Activated naive CD4-positive, alpha-beta T cell treated with anti-CD3 and anti-CD28 coated beads, Interleukin-2, amount 50 U/mL, for 24 hours (primary cell): Measurements from ENCODE around the gene AGO3.

Experiments
- H3K27ac Mint-ChIP-seq: one replicate; pipeline ENCODE4 v1.8.0; 2021; ENCODE audit warnings: mild to moderate bottlenecking, mixed read lengths
- H3K27me3 Mint-ChIP-seq: one replicate; pipeline ENCODE4 v1.8.0; 2021; ENCODE audit warnings: mixed read lengths
- H3K36me3 Mint-ChIP-seq: one replicate; pipeline ENCODE4 v1.8.0; 2021; ENCODE audit warnings: mixed read lengths
- H3K4me1 Mint-ChIP-seq: one replicate; pipeline ENCODE4 v1.8.0; 2021; ENCODE audit warnings: mixed read lengths
- H3K4me3 Mint-ChIP-seq: one replicate; pipeline ENCODE4 v1.8.0; 2021; ENCODE audit warnings: mild to moderate bottlenecking, mixed read lengths
- H3K9me3 Mint-ChIP-seq: one replicate; pipeline ENCODE4 v1.8.0; 2021; ENCODE audit warnings: mixed read lengths

AGO3 gene

GRCh38 chr1:36107394-36107793, 176.5 kb downstream of the AGO3 start:
- H3K4me3 Mint-ChIP-seq, result no peak overlapping the region
- no peaks in the 10 kb centered on the region for H3K36me3 Mint-ChIP-seq
- H3K27ac Mint-ChIP-seq, result no peak overlapping the region
- H3K9me3 Mint-ChIP-seq, result no peaks in the 10 kb centered on the region
- peaks cover 35% of the 10 kb centered on the region for H3K4me1 Mint-ChIP-seq
- no peaks in the 10 kb centered on the region for H3K27me3 Mint-ChIP-seq

DNA sequence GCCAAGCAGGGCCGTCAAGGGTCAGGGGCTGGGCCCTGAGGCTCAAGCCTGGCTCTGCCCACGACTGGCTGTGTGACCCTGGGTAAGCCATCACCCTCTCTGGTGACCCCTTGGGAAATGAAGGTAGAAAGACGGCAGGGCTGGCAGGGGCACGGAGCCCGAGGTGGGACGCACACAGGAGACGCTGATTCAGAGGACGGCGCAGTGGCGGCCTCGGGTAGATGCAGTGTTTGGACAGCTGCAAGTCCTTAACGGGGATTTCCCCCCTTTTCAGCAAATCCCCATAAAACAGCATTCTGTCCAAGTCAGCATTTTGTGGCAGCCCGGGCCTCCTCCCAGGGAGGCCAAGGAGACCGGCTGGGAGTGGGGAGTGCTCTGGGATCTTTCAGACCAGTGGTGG, 177.4 kb downstream of the AGO3 start:
- H3K4me3 Mint-ChIP-seq, result no peak overlapping the region
- no peak overlapping the region for H3K27ac Mint-ChIP-seq
- no peaks in the 10 kb centered on the region for H3K9me3 Mint-ChIP-seq
- no peaks in the 10 kb centered on the region for H3K27me3 Mint-ChIP-seq
- H3K36me3 Mint-ChIP-seq, result no peaks in the 10 kb centered on the region
- peaks cover 36% of the 10 kb centered on the region for H3K4me1 Mint-ChIP-seq

DNA sequence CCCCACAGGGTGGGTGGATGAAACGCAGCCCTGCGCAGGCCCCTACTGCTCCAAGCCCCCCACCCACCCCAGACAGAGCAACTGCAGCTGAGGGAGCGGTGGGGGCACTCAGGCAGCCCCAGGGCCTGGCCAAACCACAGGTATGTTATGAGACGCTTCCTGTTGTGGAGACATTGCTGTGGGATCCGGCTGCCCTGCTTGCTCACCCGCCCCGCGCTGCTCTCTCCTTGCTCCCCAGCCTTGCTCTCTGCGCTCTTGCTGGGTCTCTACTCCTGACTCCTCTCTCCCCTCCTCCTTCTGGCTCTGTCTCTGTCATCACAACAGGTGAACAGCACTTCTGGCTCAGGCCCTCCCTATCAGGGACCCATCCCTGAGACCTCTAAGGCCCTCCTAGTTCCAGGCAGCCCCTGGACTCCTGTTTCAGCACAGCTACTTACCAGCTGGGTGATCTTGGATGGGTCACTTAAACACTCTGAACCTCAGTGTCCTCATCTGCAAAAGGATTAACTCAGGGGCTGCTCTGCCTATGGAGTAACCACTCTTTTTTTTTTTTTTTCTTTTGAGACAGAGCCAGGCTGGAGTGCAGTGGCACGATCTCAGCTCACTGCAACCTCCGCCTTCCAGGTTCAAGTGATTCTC, 178.3 kb downstream of the AGO3 start:
- Mint-ChIP-seq H3K27me3 (no peaks in the 10 kb centered on the region), H3K27ac (peak overlapping the region; percentile 43), H3K36me3 (no peaks in the 10 kb centered on the region), H3K4me3 (peak overlapping the region; percentile 37), H3K9me3 (no peaks in the 10 kb centered on the region), H3K4me1 (peaks cover 36% of the 10 kb centered on the region)

GRCh38 chr1:36111151-36111550, 180.2 kb downstream of the AGO3 start:
- Mint-ChIP-seq H3K36me3 (no peaks in the 10 kb centered on the region), H3K27ac (peak overlapping the region; percentile 55), H3K9me3 (no peaks in the 10 kb centered on the region)

GRCh38 chr1:36112823-36113222, 181.9 kb downstream of the AGO3 start:
- Mint-ChIP-seq H3K36me3 (no peaks in the 10 kb centered on the region), H3K4me1 (peaks cover 34% of the 10 kb centered on the region), H3K27ac (no peak overlapping the region), H3K9me3 (no peaks in the 10 kb centered on the region), H3K4me3 (no peak overlapping the region), H3K27me3 (no peaks in the 10 kb centered on the region)

More at GRCh38 chr1:36111151-36111550, 180.2 kb downstream of the AGO3 start:
- Mint-ChIP-seq H3K4me3 (no peak overlapping the region), H3K4me1 (peaks cover 36% of the 10 kb centered on the region), H3K27me3 (no peaks in the 10 kb centered on the region)

GRCh38 chr1:36114371-36114770, 183.5 kb downstream of the AGO3 start:
- Mint-ChIP-seq H3K4me3 (no peak overlapping the region), H3K27me3 (no peaks in the 10 kb centered on the region), H3K9me3 (no peaks in the 10 kb centered on the region), H3K27ac (no peak overlapping the region), H3K4me1 (peaks cover 19% of the 10 kb centered on the region), H3K36me3 (no peaks in the 10 kb centered on the region)

GRCh38 chr1:36115200-36115669, 184.3 kb downstream of the AGO3 start:
- no peaks in the 10 kb centered on the region for H3K27me3 Mint-ChIP-seq
- H3K27ac Mint-ChIP-seq, result no peak overlapping the region
- H3K36me3 Mint-ChIP-seq, result no peaks in the 10 kb centered on the region
- no peak overlapping the region for H3K4me3 Mint-ChIP-seq
- no peaks in the 10 kb centered on the region for H3K9me3 Mint-ChIP-seq
- H3K4me1 Mint-ChIP-seq, result peaks cover 14% of the 10 kb centered on the region

DNA sequence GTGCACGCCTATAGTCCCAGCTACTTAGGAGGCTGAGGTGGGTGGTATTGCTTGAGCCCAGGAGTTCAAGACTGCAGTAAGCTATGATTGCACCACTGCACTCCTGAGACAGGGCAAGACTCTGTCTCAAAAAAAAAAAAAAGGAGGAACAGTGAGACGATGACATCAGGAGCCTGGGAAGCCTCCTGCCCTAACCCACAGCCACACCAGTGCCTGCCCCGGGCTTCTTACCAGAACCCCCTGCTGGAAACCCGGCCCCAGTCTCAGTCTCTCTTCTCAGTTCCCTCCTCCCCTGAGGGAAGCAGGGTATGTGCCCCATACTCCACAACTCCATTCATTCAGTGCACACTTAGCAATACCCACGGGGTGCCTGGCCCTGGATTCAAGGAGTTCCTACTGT, 185.0 kb downstream of the AGO3 start:
- Mint-ChIP-seq H3K27me3 (no peaks in the 10 kb centered on the region), H3K4me1 (peaks cover 13% of the 10 kb centered on the region), H3K4me3 (no peak overlapping the region)

GRCh38 chr1:36116901-36117300, 186.0 kb downstream of the AGO3 start:
- H3K27me3 Mint-ChIP-seq, result peaks cover 3% of the 10 kb centered on the region
- peaks cover 4% of the 10 kb centered on the region for H3K4me1 Mint-ChIP-seq
- no peaks in the 10 kb centered on the region for H3K9me3 Mint-ChIP-seq
- H3K36me3 Mint-ChIP-seq, result no peaks in the 10 kb centered on the region
- no peak overlapping the region for H3K27ac Mint-ChIP-seq
- no peak overlapping the region for H3K4me3 Mint-ChIP-seq

More for the DNA sequence above, 185.0 kb downstream of the AGO3 start:
- Mint-ChIP-seq H3K36me3 (no peaks in the 10 kb centered on the region), H3K9me3 (no peaks in the 10 kb centered on the region), H3K27ac (no peak overlapping the region)

GRCh38 chr1:36118447-36119204, 187.7 kb downstream of the AGO3 start:
- H3K36me3 Mint-ChIP-seq, result no peaks in the 10 kb centered on the region
- H3K4me1 Mint-ChIP-seq, result peaks cover 5% of the 10 kb centered on the region
- no peak overlapping the region for H3K4me3 Mint-ChIP-seq
- no peak overlapping the region for H3K27ac Mint-ChIP-seq
- H3K27me3 Mint-ChIP-seq, result peaks cover 13% of the 10 kb centered on the region
- H3K9me3 Mint-ChIP-seq, result no peaks in the 10 kb centered on the region

- H3K36me3 Mint-ChIP-seq, result no peaks in the 10 kb centered on the region
- no peak overlapping the region for H3K4me3 Mint-ChIP-seq
- no peak overlapping the region for H3K27ac Mint-ChIP-seq
- peaks cover 9% of the 10 kb centered on the region for H3K4me1 Mint-ChIP-seq
- H3K9me3 Mint-ChIP-seq, result no peaks in the 10 kb centered on the region
- peaks cover 20% of the 10 kb centered on the region for H3K27me3 Mint-ChIP-seq
Observed at GRCh38 chr1:36119456-36119855, 188.6 kb downstream of the AGO3 start.
